Measurements from ENCODE around the gene HGF. TPM values are rescaled to one million over a fixed set of nuclear protein-coding genes. Genes with fewer than 3 reads are reported as not detected.

The HGF gene
- polyA plus RNA-seq, 3 donors, result 18.6 to 24.0 (median 18.9) TPM

DNA sequence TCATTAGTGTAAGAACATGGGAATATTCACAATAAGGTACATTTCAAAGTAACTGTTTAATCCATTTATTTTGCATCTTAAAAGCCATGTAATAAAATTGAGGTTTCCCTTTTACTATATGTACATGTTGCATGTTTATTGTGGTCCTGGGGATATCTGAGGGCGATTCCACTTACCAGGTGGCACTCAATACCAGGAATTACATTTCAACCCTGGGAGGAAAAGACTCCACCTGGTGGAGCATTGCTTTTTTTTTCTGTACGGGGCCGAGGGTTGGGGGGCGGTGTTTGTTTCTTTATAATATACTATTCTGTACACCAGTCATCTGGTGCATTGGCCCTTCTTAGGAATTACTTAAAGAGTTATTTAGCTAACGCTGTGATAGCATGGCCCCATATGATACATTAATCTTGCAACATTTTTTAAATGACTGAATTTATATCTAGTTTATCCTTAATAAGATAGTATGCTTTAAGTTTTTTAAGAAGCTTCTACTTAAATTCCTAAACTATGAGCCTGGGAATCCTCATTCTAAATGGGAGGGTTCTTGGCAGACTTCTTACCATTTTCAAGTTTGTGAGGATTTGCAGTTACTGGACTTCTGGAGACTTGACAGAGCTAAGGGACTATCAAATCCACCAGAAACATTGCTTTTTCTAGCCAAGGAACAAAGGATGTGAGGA is 7.2 kb upstream of the HGF start:
- H3K4me2 ChIP-seq (replicated peaks; ENCODE audit: extremely low read depth, low read length, poor library complexity, severe bottlenecking), result peak overlapping the region; percentile 47
- Mint-ChIP-seq H3K9me3 (no peaks in the 10 kb centered on the region), H3K27ac (peak overlapping the region in 2 of 7 donors; percentile 66 to 80), H3K36me3 (no peaks in the 10 kb centered on the region), H3K4me1 (peaks cover 63% of the 10 kb centered on the region), H3K4me3 (no peak overlapping the region), H3K27me3 (ENCODE audit: low read depth in 3 of 3) (no peaks in the 10 kb centered on the region)
- H2AFZ ChIP-seq (ENCODE audit: insufficient read depth, low read depth, low read length, poor library complexity, severe bottlenecking), result peak overlapping the region; percentile 66
- peak overlapping the region in 1 of 2 donors; percentile 69 for H3K27ac ChIP-seq (ENCODE audit: low read depth in 1 of 2, low read length in 2 of 2)
- TF ChIP-seq CTCF (IDR thresholded peaks at IDR 0.05), result no peak
- H3K9ac ChIP-seq (ENCODE audit: insufficient read depth, low read length, poor library complexity, severe bottlenecking), result no peak overlapping the region
- H3K36me3 ChIP-seq (replicated peaks in 1 of 2; ENCODE audit: control insufficient read depth in 1 of 2, insufficient read depth in 2 of 2, low read length in 2 of 2), result no peaks in the 10 kb centered on the region
- no peaks in the 10 kb centered on the region for H4K20me1 ChIP-seq (ENCODE audit: insufficient read depth, low read length)
- peaks cover 59 to 70% of the 10 kb centered on the region in 2 donors for H3K4me1 ChIP-seq (ENCODE audit: control insufficient read depth in 1 of 2, insufficient read depth in 2 of 2, low read length in 2 of 2)
- H3K27me3 ChIP-seq (ENCODE audit: control insufficient read depth in 2 of 2, insufficient read depth in 2 of 2, low read length in 2 of 2), result no peaks in the 10 kb centered on the region
- no CpG with 5 or more reads among the region's 5 CpGs for WGBS (ENCODE audit: insufficient coverage)
- intact Hi-C loops (cut with micrococcal nuclease), result loop anchor here (10.0 kb wide), 1 partner anchor 68 kb away; no protein-coding TSS in a partner anchor
- no peak for DNase-seq
- H3K79me2 ChIP-seq (ENCODE audit: insufficient read depth, low read length), result peaks cover 3% of the 10 kb centered on the region
- peak overlapping the region in 1 of 3 experiments; percentile 44 for H3K4me3 ChIP-seq (replicated peaks in 1 of 3; ENCODE audit: low read depth in 2 of 3, low read length in 3 of 3)
- H3K9me3 ChIP-seq (replicated peaks in 1 of 2; ENCODE audit: control insufficient read depth in 1 of 2, insufficient read depth in 1 of 2, low read length in 2 of 2), result no peaks in the 10 kb centered on the region

GRCh38 chr7:81776161-81776560 is 6.3 kb upstream of the HGF start:
- no CpG with 5 or more reads among the region's 1 CpG for WGBS (ENCODE audit: insufficient coverage)
- H3K4me3 Mint-ChIP-seq, result peak overlapping the region in 1 of 2 donors; percentile 55
- Histone ChIP-seq H2AFZ (ENCODE audit: insufficient read depth, low read depth, low read length, poor library complexity, severe bottlenecking) (no peak overlapping the region), H3K79me2 (ENCODE audit: insufficient read depth, low read length) (peaks cover 7% of the 10 kb centered on the region), H3K4me3 (replicated peaks in 1 of 3; ENCODE audit: low read depth in 2 of 3, low read length in 3 of 3) (peak overlapping the region in 1 of 3 experiments; percentile 44), H3K9ac (ENCODE audit: insufficient read depth, low read length, poor library complexity, severe bottlenecking) (no peak overlapping the region), H3K4me1 (ENCODE audit: control insufficient read depth in 1 of 2, insufficient read depth in 2 of 2, low read length in 2 of 2) (peaks cover 54 to 64% of the 10 kb centered on the region in 2 donors), H4K20me1 (ENCODE audit: insufficient read depth, low read length) (no peaks in the 10 kb centered on the region), H3K36me3 (replicated peaks in 1 of 2; ENCODE audit: control insufficient read depth in 1 of 2, insufficient read depth in 2 of 2, low read length in 2 of 2) (no peaks in the 10 kb centered on the region), H3K9me3 (replicated peaks in 1 of 2; ENCODE audit: control insufficient read depth in 1 of 2, insufficient read depth in 1 of 2, low read length in 2 of 2) (no peaks in the 10 kb centered on the region), H3K27ac (ENCODE audit: low read depth in 1 of 2, low read length in 2 of 2) (peak overlapping the region in 1 of 2 donors; percentile 69), H3K27me3 (ENCODE audit: control insufficient read depth in 2 of 2, insufficient read depth in 2 of 2, low read length in 2 of 2) (no peaks in the 10 kb centered on the region), H3K4me2 (replicated peaks; ENCODE audit: extremely low read depth, low read length, poor library complexity, severe bottlenecking) (peak overlapping the region; percentile 47)
- TF ChIP-seq CTCF (IDR thresholded peaks at IDR 0.05), result no peak
- DNase-seq, result peak in 1 of 3 donors; percentile 33
- peak overlapping the region in 4 of 7 donors; percentile 31 to 66 (median 60) for H3K27ac Mint-ChIP-seq
- no peaks in the 10 kb centered on the region for H3K9me3 Mint-ChIP-seq
- no peaks in the 10 kb centered on the region for H3K27me3 Mint-ChIP-seq (ENCODE audit: low read depth in 3 of 3)
- H3K36me3 Mint-ChIP-seq, result no peaks in the 10 kb centered on the region
- H3K4me1 Mint-ChIP-seq, result peaks cover 63% of the 10 kb centered on the region
- intact Hi-C loops (cut with micrococcal nuclease), result loop anchor here (10.0 kb wide), 1 partner anchor 69 kb away; no protein-coding TSS in a partner anchor
